Esophagus (tissue), 2 donors: ENCODE data around the gene GMDS. TPM values are rescaled to one million over a fixed set of nuclear protein-coding genes. Genes with fewer than 3 reads are reported as not detected.

Experiments used
- H3K27ac ChIP-seq, 2 donors: one replicate each; pipeline ENCODE4 v1.5.1; 2013; ENCODE audit warnings: low read depth in 2 of 2, mild to moderate bottlenecking in 2 of 2, inconsistent platforms in 1 of 2, low read length in 1 of 2, moderate library complexity in 1 of 2
- H3K27me3 ChIP-seq, 2 donors: one replicate each; pipeline ENCODE4 v1.6.1; 2013; ENCODE audit warnings: low read length in 2 of 2, control low read depth in 1 of 2, mild to moderate bottlenecking in 1 of 2; ENCODE audit not compliant: insufficient read depth in 2 of 2, control insufficient read depth in 1 of 2
- H3K36me3 ChIP-seq, 2 donors: one replicate each; pipeline ENCODE4 v1.6.1; 2013; ENCODE audit warnings: low read length in 1 of 2; ENCODE audit not compliant: control insufficient read depth in 2 of 2, insufficient read depth in 2 of 2
- H3K4me1 ChIP-seq, 2 donors: one replicate each; pipeline ENCODE4 v1.6.1; 2013; ENCODE audit warnings: low read length in 1 of 2; ENCODE audit not compliant: control insufficient read depth in 2 of 2, insufficient read depth in 2 of 2
- H3K4me3 ChIP-seq, 2 donors: one replicate each; pipeline ENCODE4 v1.5.1; 2013; ENCODE audit warnings: low read length in 2 of 2, mild to moderate bottlenecking in 2 of 2, low read depth in 1 of 2, moderate library complexity in 1 of 2
- H3K9me3 ChIP-seq, 2 donors: one replicate each; pipeline ENCODE4 v1.6.1; 2013; ENCODE audit warnings: mild to moderate bottlenecking in 2 of 2, low read depth in 1 of 2, low read length in 1 of 2, moderate library complexity in 1 of 2; ENCODE audit not compliant: control insufficient read depth in 2 of 2, insufficient read depth in 1 of 2
- WGBS, 2 donors: extraction: QIAGEN DNeasy Blood & Tissue Kit; methylation state at CpG; one replicate each; pipeline ENCODE4 v1.1.7; 2013; 5-methylcytosine and 5-hydroxymethylcytosine counted together
- polyA plus RNA-seq, 2 donors: library from polyadenylated mRNA; stranded (reverse); fragments of 200-250 nt; gene quantifications; one replicate each; pipeline ENCODE4 v1.2.3, GENCODE V29; 2013
- donor health status: healthy with polysubstance abuse.
- donor health status: Bipolar disorder and iron deficiency.

GMDS gene
- polyA plus RNA-seq, 2 donors, result 42.4 to 54.5 TPM

GRCh38 chr6:1856381-1856780 is 389.0 kb downstream of the GMDS start:
- Histone ChIP-seq H3K9me3 (no peaks in the 10 kb centered on the region), H3K27ac (no peak overlapping the region), H3K27me3 (no peaks in the 10 kb centered on the region), H3K36me3 (no peaks in the 10 kb centered on the region), H3K4me1 (no peaks in the 10 kb centered on the region), H3K4me3 (no peak overlapping the region)
- WGBS, 2 donors, result 52 to 55% methylated on average over 3 of the region's 3 CpGs

GRCh38 chr6:1855890-1856289 is 389.5 kb downstream of the GMDS start:
- no peaks in the 10 kb centered on the region for H3K36me3 ChIP-seq
- 45 to 62% methylated on average over 4 of the region's 4 CpGs for WGBS, 2 donors

GRCh38 chr6:1854296-1854695 is 391.1 kb downstream of the GMDS start:
- Histone ChIP-seq H3K9me3 (no peaks in the 10 kb centered on the region), H3K4me1 (no peaks in the 10 kb centered on the region), H3K36me3 (no peaks in the 10 kb centered on the region), H3K27ac (no peak overlapping the region), H3K27me3 (no peaks in the 10 kb centered on the region), H3K4me3 (no peak overlapping the region)
- 93 to 98% methylated on average over 2 of the region's 2 CpGs for WGBS, 2 donors

More at GRCh38 chr6:1855890-1856289, 389.5 kb downstream of the GMDS start:
- Histone ChIP-seq H3K27me3 (no peaks in the 10 kb centered on the region), H3K27ac (no peak overlapping the region), H3K4me3 (no peak overlapping the region), H3K9me3 (no peaks in the 10 kb centered on the region), H3K4me1 (no peaks in the 10 kb centered on the region)

GRCh38 chr6:1853761-1854160 is 391.6 kb downstream of the GMDS start:
- Histone ChIP-seq H3K4me3 (no peak overlapping the region), H3K27me3 (no peaks in the 10 kb centered on the region), H3K9me3 (no peaks in the 10 kb centered on the region), H3K36me3 (no peaks in the 10 kb centered on the region), H3K27ac (no peak overlapping the region), H3K4me1 (no peaks in the 10 kb centered on the region)
- WGBS, 2 donors, result 59% methylated on average over 1 of the region's 1 CpG

- WGBS, 2 donors, result 88% methylated on average over 13 of the region's 13 CpGs
- Histone ChIP-seq H3K27me3 (no peaks in the 10 kb centered on the region), H3K4me3 (no peak overlapping the region), H3K9me3 (no peaks in the 10 kb centered on the region), H3K36me3 (no peaks in the 10 kb centered on the region), H3K4me1 (no peaks in the 10 kb centered on the region), H3K27ac (no peak overlapping the region)
Observed at GRCh38 chr6:1851681-1852456, 393.5 kb downstream of the GMDS start.

GRCh38 chr6:1850840-1851157 is 394.6 kb downstream of the GMDS start:
- H3K9me3 ChIP-seq, result peaks cover 0 to under 1% of the 10 kb centered on the region in 2 donors
- H3K36me3 ChIP-seq, result no peaks in the 10 kb centered on the region
- H3K27me3 ChIP-seq, result no peaks in the 10 kb centered on the region
- WGBS, 2 donors, result 73 to 79% methylated on average over 7 of the region's 7 CpGs
- no peaks in the 10 kb centered on the region for H3K4me1 ChIP-seq
- no peak overlapping the region for H3K4me3 ChIP-seq
- H3K27ac ChIP-seq, result no peak overlapping the region

GRCh38 chr6:1850121-1850839 is 395.1 kb downstream of the GMDS start:
- 61 to 83% methylated on average over 8 of the region's 8 CpGs for WGBS, 2 donors
- Histone ChIP-seq H3K27me3 (no peaks in the 10 kb centered on the region), H3K36me3 (no peaks in the 10 kb centered on the region), H3K4me3 (no peak overlapping the region), H3K27ac (no peak overlapping the region), H3K4me1 (no peaks in the 10 kb centered on the region), H3K9me3 (peaks cover 0 to 3% of the 10 kb centered on the region in 2 donors)

GRCh38 chr6:1849691-1850090 is 395.7 kb downstream of the GMDS start:
- WGBS, 2 donors, result 61 to 76% methylated on average over 5 of the region's 5 CpGs
- Histone ChIP-seq H3K9me3 (peaks cover 0 to 3% of the 10 kb centered on the region in 2 donors), H3K27ac (no peak overlapping the region), H3K36me3 (no peaks in the 10 kb centered on the region), H3K27me3 (no peaks in the 10 kb centered on the region), H3K4me3 (no peak overlapping the region), H3K4me1 (no peaks in the 10 kb centered on the region)

- Histone ChIP-seq H3K4me3 (no peak overlapping the region), H3K27me3 (no peaks in the 10 kb centered on the region), H3K27ac (no peak overlapping the region), H3K4me1 (no peaks in the 10 kb centered on the region), H3K36me3 (no peaks in the 10 kb centered on the region), H3K9me3 (peaks cover 0 to 3% of the 10 kb centered on the region in 2 donors)
- 69 to 88% methylated on average over 1 of the region's 1 CpG for WGBS, 2 donors
Observed at GRCh38 chr6:1848752-1849151, 396.7 kb downstream of the GMDS start.

- Histone ChIP-seq H3K4me3 (no peak overlapping the region), H3K36me3 (no peaks in the 10 kb centered on the region), H3K4me1 (no peaks in the 10 kb centered on the region), H3K27ac (no peak overlapping the region), H3K9me3 (peaks cover 0 to 3% of the 10 kb centered on the region in 2 donors), H3K27me3 (no peaks in the 10 kb centered on the region)
- 95 to 98% methylated on average over 3 of the region's 3 CpGs for WGBS, 2 donors
Observed at GRCh38 chr6:1846611-1847010, 398.8 kb downstream of the GMDS start.
